ENCODE results near the gene GAL3ST2. TPM values are rescaled to one million over a fixed set of nuclear protein-coding genes. Genes with fewer than 3 reads are reported as not detected.
"Not testable (repeated sequence)": the region's sequence is repeated elsewhere in the genome, so short reads cannot be mapped to it uniquely, and the experiment has no call there.

Gene GAL3ST2
- polyA plus RNA-seq, 1 donor from 2014 or later = not detected

DNA sequence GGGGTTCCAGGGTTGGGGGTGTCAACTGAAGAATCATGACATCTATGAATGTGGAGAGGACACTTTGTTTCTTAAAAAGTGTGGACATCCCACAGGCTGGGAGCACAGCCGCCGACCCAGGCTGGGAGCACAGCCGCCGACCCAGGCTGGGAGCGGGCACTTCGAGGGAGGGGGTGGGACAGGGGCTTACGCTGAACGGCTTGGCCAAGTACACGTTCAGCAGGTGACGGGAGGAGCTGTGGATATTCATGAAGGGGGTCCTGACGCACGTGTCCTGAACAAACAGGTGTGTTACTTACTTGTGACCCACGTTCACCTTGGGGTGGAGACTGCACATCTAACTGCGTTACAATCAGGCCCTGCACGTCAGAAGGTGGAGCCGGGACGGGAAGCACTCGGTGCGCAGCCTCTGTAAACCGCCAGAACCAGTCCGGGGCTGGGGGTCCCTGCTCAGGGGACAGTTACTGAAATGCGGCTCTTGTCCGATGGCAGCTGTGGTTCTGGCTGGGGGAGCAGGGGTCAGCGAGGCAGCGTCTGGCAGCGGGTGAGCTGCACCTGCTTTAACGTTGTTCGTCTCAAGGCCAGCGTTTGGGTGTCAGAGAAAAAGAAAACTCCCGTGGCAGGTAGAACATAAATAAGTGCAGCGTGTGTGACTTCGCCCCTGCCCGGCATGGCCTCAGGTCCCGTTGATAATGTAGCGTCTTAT, 23.7 kb downstream of the GAL3ST2 start:
- H3K27ac ChIP-seq (ENCODE audit: low read length); H3K4me2 ChIP-seq (ENCODE audit: low read length); H3F3A ChIP-seq (ENCODE audit: insufficient read depth, low read length, poor library complexity, severe bottlenecking); H3K4me3 ChIP-seq (ENCODE audit: low read length); H3K36me3 ChIP-seq (ENCODE audit: insufficient read depth, low read length); H3K79me2 ChIP-seq (replicated peaks; ENCODE audit: insufficient read depth, low read length); H3K9me2 ChIP-seq (ENCODE audit: insufficient read depth, low read length); H3K27me3 ChIP-seq (ENCODE audit: insufficient read depth, low read depth, low read length); H3K9me3 ChIP-seq (ENCODE audit: low read length); H4K20me1 ChIP-seq (ENCODE audit: insufficient read depth); H2AFZ ChIP-seq (ENCODE audit: low read depth, low read length); H3K9ac ChIP-seq (ENCODE audit: low read length): not testable (repeated sequence)

DNA sequence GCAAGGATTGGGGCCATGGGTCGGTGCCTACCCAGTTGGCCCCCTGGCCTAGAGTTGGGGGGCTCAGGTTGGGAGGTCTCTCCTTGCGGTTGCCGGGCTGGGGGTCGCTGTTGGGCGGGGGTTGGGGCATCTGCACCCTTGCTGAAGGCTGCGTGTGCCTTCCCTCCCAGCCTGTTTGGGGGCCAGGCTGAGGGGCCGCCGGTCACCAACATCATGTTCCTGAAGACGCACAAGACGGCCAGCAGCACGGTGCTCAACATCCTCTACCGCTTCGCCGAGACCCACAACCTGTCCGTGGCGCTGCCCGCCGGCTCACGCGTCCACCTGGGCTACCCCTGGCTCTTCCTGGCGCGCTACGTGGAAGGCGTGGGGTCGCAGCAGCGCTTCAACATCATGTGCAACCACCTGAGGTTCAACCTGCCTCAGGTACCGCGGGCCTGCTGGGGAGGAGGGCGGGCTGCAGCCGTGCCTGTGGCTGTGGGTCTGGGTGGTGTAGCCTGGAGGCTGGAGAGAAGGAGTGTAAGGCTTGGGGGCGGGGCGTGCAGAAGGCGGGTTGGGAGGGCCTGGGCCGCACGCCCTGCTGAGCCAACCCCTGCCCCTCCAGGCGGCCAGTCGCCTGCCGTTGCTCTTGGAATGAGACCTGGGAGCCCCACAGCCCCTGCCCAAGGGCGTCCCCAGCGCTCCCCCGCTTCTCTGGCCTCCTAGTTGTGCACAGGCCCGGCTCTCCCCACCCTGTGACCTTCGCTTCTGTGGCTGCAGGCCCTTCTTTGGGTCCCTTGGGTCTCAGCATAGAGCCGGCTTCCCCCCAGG, 25.2 kb downstream of the GAL3ST2 start:
- Histone ChIP-seq H3K36me3 (ENCODE audit: insufficient read depth, low read length) (no peaks in the 10 kb centered on the region), H3K79me2 (replicated peaks; ENCODE audit: insufficient read depth, low read length) (no peaks in the 10 kb centered on the region), H3K27me3 (ENCODE audit: insufficient read depth, low read depth, low read length) (no peaks in the 10 kb centered on the region), H3F3A (ENCODE audit: insufficient read depth, low read length, poor library complexity, severe bottlenecking) (no peaks in the 10 kb centered on the region), H3K9me3 (ENCODE audit: low read length) (no peaks in the 10 kb centered on the region), H3K27ac (ENCODE audit: low read length) (no peak overlapping the region), H4K20me1 (ENCODE audit: insufficient read depth) (no peaks in the 10 kb centered on the region), H3K4me2 (ENCODE audit: low read length) (no peak overlapping the region), H3K4me3 (ENCODE audit: low read length) (no peak overlapping the region), H3K9ac (ENCODE audit: low read length) (no peak overlapping the region), H3K9me2 (ENCODE audit: insufficient read depth, low read length) (no peaks in the 10 kb centered on the region), H2AFZ (ENCODE audit: low read depth, low read length) (no peak overlapping the region)
- TF ChIP-seq, protein P1, sequence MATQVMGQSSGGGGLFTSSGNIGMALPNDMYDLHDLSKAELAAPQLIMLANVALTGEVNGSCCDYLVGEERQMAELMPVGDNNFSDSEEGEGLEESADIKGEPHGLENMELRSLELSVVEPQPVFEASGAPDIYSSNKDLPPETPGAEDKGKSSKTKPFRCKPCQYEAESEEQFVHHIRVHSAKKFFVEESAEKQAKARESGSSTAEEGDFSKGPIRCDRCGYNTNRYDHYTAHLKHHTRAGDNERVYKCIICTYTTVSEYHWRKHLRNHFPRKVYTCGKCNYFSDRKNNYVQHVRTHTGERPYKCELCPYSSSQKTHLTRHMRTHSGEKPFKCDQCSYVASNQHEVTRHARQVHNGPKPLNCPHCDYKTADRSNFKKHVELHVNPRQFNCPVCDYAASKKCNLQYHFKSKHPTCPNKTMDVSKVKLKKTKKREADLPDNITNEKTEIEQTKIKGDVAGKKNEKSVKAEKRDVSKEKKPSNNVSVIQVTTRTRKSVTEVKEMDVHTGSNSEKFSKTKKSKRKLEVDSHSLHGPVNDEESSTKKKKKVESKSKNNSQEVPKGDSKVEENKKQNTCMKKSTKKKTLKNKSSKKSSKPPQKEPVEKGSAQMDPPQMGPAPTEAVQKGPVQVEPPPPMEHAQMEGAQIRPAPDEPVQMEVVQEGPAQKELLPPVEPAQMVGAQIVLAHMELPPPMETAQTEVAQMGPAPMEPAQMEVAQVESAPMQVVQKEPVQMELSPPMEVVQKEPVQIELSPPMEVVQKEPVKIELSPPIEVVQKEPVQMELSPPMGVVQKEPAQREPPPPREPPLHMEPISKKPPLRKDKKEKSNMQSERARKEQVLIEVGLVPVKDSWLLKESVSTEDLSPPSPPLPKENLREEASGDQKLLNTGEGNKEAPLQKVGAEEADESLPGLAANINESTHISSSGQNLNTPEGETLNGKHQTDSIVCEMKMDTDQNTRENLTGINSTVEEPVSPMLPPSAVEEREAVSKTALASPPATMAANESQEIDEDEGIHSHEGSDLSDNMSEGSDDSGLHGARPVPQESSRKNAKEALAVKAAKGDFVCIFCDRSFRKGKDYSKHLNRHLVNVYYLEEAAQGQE (IDR thresholded peaks at IDR 0.05; ENCODE audit: borderline replicate concordance) = no peak
- TF ChIP-seq EZH2 (IDR thresholded peaks at IDR 0.05; ENCODE audit: borderline replicate concordance, insufficient read depth, low read length, poor library complexity, severe bottlenecking) (no peak), TAF1 (IDR thresholded peaks at IDR 0.05; ENCODE audit: low read depth) (no peak), SMC3 (conservative IDR thresholded peaks at IDR 0.05; ENCODE audit: poor library complexity) (no peak), MXI1 (conservative IDR thresholded peaks at IDR 0.05; ENCODE audit: poor library complexity, severe bottlenecking) (no peak), EP300 (conservative IDR thresholded peaks at IDR 0.05; ENCODE audit: poor library complexity, severe bottlenecking) (no peak), POLR2AphosphoS5 (IDR thresholded peaks at IDR 0.05) (no peak), RAD21 (conservative IDR thresholded peaks at IDR 0.05) (no peak)
- TF ChIP-seq, protein P2, sequence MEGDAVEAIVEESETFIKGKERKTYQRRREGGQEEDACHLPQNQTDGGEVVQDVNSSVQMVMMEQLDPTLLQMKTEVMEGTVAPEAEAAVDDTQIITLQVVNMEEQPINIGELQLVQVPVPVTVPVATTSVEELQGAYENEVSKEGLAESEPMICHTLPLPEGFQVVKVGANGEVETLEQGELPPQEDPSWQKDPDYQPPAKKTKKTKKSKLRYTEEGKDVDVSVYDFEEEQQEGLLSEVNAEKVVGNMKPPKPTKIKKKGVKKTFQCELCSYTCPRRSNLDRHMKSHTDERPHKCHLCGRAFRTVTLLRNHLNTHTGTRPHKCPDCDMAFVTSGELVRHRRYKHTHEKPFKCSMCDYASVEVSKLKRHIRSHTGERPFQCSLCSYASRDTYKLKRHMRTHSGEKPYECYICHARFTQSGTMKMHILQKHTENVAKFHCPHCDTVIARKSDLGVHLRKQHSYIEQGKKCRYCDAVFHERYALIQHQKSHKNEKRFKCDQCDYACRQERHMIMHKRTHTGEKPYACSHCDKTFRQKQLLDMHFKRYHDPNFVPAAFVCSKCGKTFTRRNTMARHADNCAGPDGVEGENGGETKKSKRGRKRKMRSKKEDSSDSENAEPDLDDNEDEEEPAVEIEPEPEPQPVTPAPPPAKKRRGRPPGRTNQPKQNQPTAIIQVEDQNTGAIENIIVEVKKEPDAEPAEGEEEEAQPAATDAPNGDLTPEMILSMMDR (IDR thresholded peaks at IDR 0.05; ENCODE audit: poor library complexity, severe bottlenecking) = no peak

All from neural cell (in vitro differentiated cells).